ENCODE results near the gene APOM. TPM values are rescaled to one million over a fixed set of nuclear protein-coding genes. Genes with fewer than 3 reads are reported as not detected.
A peak's percentile ranks its signal among the peaks of the same experiment; 100 is the strongest.

The APOM gene
- total and polyA plus RNA-seq, 12 donors = 2.3 to 18.2 (median 4.5) TPM; not detected in 1

GRCh38 chr6:31640612-31641011 is 15.1 kb upstream of the APOM start:
- Histone ChIP-seq H3K36me3 (replicated peaks in 1 of 2) (peaks cover 0 to 98% of the 10 kb centered on the region in 2 donors), H3K27ac (no peak overlapping the region)
- WGBS, 4 donors = 95 to 96% (median 95%) methylated on average over 6 of the region's 6 CpGs

GRCh38 chr6:31641370-31641769 is 14.3 kb upstream of the APOM start:
- no peaks in the 10 kb centered on the region for H3K27me3 ChIP-seq
- no peaks in the 10 kb centered on the region for H3K9me3 ChIP-seq (replicated peaks in 1 of 3)
- no peak overlapping the region for H3K4me3 ChIP-seq
- H3K36me3 ChIP-seq (replicated peaks in 1 of 2) = peaks cover 0 to 98% of the 10 kb centered on the region in 2 donors
- intact Hi-C loops (cut with DNase I) = no loop called here
- 91 to 95% (median 92%) methylated on average over 4 of the region's 4 CpGs for WGBS, 4 donors
- TF ChIP-seq POLR2A (IDR thresholded peaks at IDR 0.05) = no peak
- TF ChIP-seq CTCF (IDR thresholded peaks at IDR 0.05) = no peak
- H3K4me1 ChIP-seq (replicated peaks in 1 of 2) = peaks cover 0 to 5% of the 10 kb centered on the region in 2 donors
- no peak for DNase-seq
- H3K27ac ChIP-seq = no peak overlapping the region

More at GRCh38 chr6:31640612-31641011, 15.1 kb upstream of the APOM start:
- H3K27me3 ChIP-seq = no peaks in the 10 kb centered on the region
- TF ChIP-seq CTCF (IDR thresholded peaks at IDR 0.05) (no peak), POLR2A (IDR thresholded peaks at IDR 0.05) (no peak)
- intact Hi-C loops (cut with DNase I) = no loop called here
- peaks cover 0 to 5% of the 10 kb centered on the region in 2 donors for H3K4me1 ChIP-seq (replicated peaks in 1 of 2)
- no peak for DNase-seq
- no peaks in the 10 kb centered on the region for H3K9me3 ChIP-seq (replicated peaks in 1 of 3)
- no peak overlapping the region for H3K4me3 ChIP-seq

- H3K36me3 ChIP-seq (replicated peaks in 1 of 2) = peaks cover 0 to 98% of the 10 kb centered on the region in 2 donors
- no peaks in the 10 kb centered on the region for H3K9me3 ChIP-seq (replicated peaks in 1 of 3)
- peak in 3 of 7 donors; percentile 49 to 69 (median 52) for DNase-seq
- no peak for TF ChIP-seq CTCF (IDR thresholded peaks at IDR 0.05)
- no peak for TF ChIP-seq POLR2A (IDR thresholded peaks at IDR 0.05)
- H3K27me3 ChIP-seq = no peaks in the 10 kb centered on the region
- H3K4me1 ChIP-seq (replicated peaks in 1 of 2) = peaks cover 0 to 5% of the 10 kb centered on the region in 2 donors
- peak overlapping the region in 3 of 5 donors; percentile 5 to 68 (median 7) for H3K27ac ChIP-seq
- H3K4me3 ChIP-seq = no peak overlapping the region
- intact Hi-C loops (cut with DNase I) = no loop called here
- WGBS, 4 donors = 61 to 76% (median 74%) methylated on average over 5 to 6 of the region's 6 CpGs
Observed at GRCh38 chr6:31642798-31643570, 12.7 kb upstream of the APOM start.

- intact Hi-C loops (cut with DNase I) = no loop called here
- Histone ChIP-seq H3K27ac (peak overlapping the region in 1 of 5 donors; percentile 46), H3K4me3 (no peak overlapping the region), H3K4me1 (replicated peaks in 1 of 2) (peaks cover 0 to 5% of the 10 kb centered on the region in 2 donors), H3K9me3 (replicated peaks in 1 of 3) (no peaks in the 10 kb centered on the region), H3K27me3 (no peaks in the 10 kb centered on the region), H3K36me3 (replicated peaks in 1 of 2) (peaks cover 0 to 100% of the 10 kb centered on the region in 2 donors)
- WGBS, 4 donors = 86 to 91% (median 88%) methylated on average over 16 to 17 of the region's 17 CpGs
- no peak for TF ChIP-seq CTCF (IDR thresholded peaks at IDR 0.05)
- no peak for TF ChIP-seq POLR2A (IDR thresholded peaks at IDR 0.05)
- DNase-seq = no peak
Observed at GRCh38 chr6:31643818-31644454, 11.8 kb upstream of the APOM start.

Measured in adrenal gland (tissue), 12 donors.